ENCODE data around the gene UNC45B.
"Not testable (repeated sequence)": the region's sequence is repeated elsewhere in the genome, so short reads cannot be mapped to it uniquely, and the experiment has no call there.

UNC45B gene

GRCh38 chr17:35141681-35142466, 5.7 kb upstream of the UNC45B start, which contains the start of gene NLE1:
Gene NLE1, minus strand, starts transcription at chr17:35142303. Its CDS starts 28 bp downstream, at chr17:35142275.
- DNase-seq (ENCODE audit: insufficient read length, low spot score) (peak; percentile 90), FAIRE-seq (peak; percentile 69)

GRCh38 chr17:35142467-35142796, 5.2 kb upstream of the UNC45B start:
- DNase-seq (ENCODE audit: insufficient read length, low spot score) (no peak), FAIRE-seq (no peak)

- FAIRE-seq, result no peak
Measured at GRCh38 chr17:35144840-35145239, 2.8 kb upstream of the UNC45B start.

GRCh38 chr17:35146214-35146833, 1.3 kb upstream of the UNC45B start:
- DNase-seq (ENCODE audit: insufficient read length, low spot score), result no peak
- FAIRE-seq, result no peak

More at GRCh38 chr17:35144840-35145239, 2.8 kb upstream of the UNC45B start:
- no peak for DNase-seq (ENCODE audit: insufficient read length, low spot score)

- DNase-seq (ENCODE audit: insufficient read length, low spot score), result no peak
- no peak for FAIRE-seq
Measured at GRCh38 chr17:35148144-35148543, 527 bp downstream of the UNC45B start.

- DNase-seq (ENCODE audit: insufficient read length, low spot score), result no peak
- FAIRE-seq, result no peak
Measured at GRCh38 chr17:35149941-35150340, 2.3 kb downstream of the UNC45B start.

GRCh38 chr17:35151080-35151479, 3.5 kb downstream of the UNC45B start:
- not testable (repeated sequence) for FAIRE-seq; DNase-seq (ENCODE audit: insufficient read length, low spot score)

- DNase-seq (ENCODE audit: insufficient read length, low spot score), result no peak
- FAIRE-seq, result no peak
Measured at GRCh38 chr17:35152421-35153140, 5.0 kb downstream of the UNC45B start.

- DNase-seq (ENCODE audit: insufficient read length, low spot score) (no peak), FAIRE-seq (no peak)
Measured at GRCh38 chr17:35154196-35155165, 6.9 kb downstream of the UNC45B start.

- no peak for DNase-seq (ENCODE audit: insufficient read length, low spot score)
- no peak for FAIRE-seq
Measured at GRCh38 chr17:35155246-35155645, 7.6 kb downstream of the UNC45B start.

GRCh38 chr17:35159940-35160339, 12.3 kb downstream of the UNC45B start:
- FAIRE-seq, result no peak

GRCh38 chr17:35160354-35161201, 13.0 kb downstream of the UNC45B start:
- no peak for FAIRE-seq
- DNase-seq (ENCODE audit: insufficient read length, low spot score), result no peak

More at GRCh38 chr17:35159940-35160339, 12.3 kb downstream of the UNC45B start:
- no peak for DNase-seq (ENCODE audit: insufficient read length, low spot score)

- no peak for DNase-seq (ENCODE audit: insufficient read length, low spot score)
- FAIRE-seq, result no peak
Measured at GRCh38 chr17:35161281-35161761, 13.7 kb downstream of the UNC45B start.

GRCh38 chr17:35162755-35163154, 15.1 kb downstream of the UNC45B start:
- FAIRE-seq, result no peak

GRCh38 chr17:35163886-35164285, 16.3 kb downstream of the UNC45B start:
- no peak for DNase-seq (ENCODE audit: insufficient read length, low spot score)
- FAIRE-seq, result no peak

More at GRCh38 chr17:35162755-35163154, 15.1 kb downstream of the UNC45B start:
- no peak for DNase-seq (ENCODE audit: insufficient read length, low spot score)

GRCh38 chr17:35164716-35165115, 17.1 kb downstream of the UNC45B start:
- DNase-seq (ENCODE audit: insufficient read length, low spot score), result no peak
- no peak for FAIRE-seq

GRCh38 chr17:35166526-35166925, 18.9 kb downstream of the UNC45B start:
- no peak for DNase-seq (ENCODE audit: insufficient read length, low spot score)
- FAIRE-seq, result no peak

- DNase-seq (ENCODE audit: insufficient read length, low spot score) (no peak), FAIRE-seq (no peak)
Measured at GRCh38 chr17:35167046-35167445, 19.4 kb downstream of the UNC45B start.

- DNase-seq (ENCODE audit: insufficient read length, low spot score) (no peak), FAIRE-seq (no peak)
Measured at GRCh38 chr17:35167666-35168065, 20.0 kb downstream of the UNC45B start.

Measured in HTR-8/SVneo (cell line).